ENCODE data around the gene LITAF.
"Not testable (repeated sequence)": the region's sequence is repeated elsewhere in the genome, so short reads cannot be mapped to it uniquely, and the experiment has no call there.

Gene LITAF

GRCh38 chr16:11583889-11584565 lies 2.7 kb downstream of the LITAF start:
- DNase-seq (ENCODE audit: insufficient read length, low spot score) (no peak), FAIRE-seq (no peak)
- no peak for TF ChIP-seq POLR2A (IDR thresholded peaks at IDR 0.05; ENCODE audit: low read depth, low read length)

GRCh38 chr16:11583166-11583565 lies 3.6 kb downstream of the LITAF start:
- no peak for FAIRE-seq
- no peak for TF ChIP-seq POLR2A (IDR thresholded peaks at IDR 0.05; ENCODE audit: low read depth, low read length)

GRCh38 chr16:11582157-11582814 lies 4.4 kb downstream of the LITAF start:
- no peak for FAIRE-seq

More at GRCh38 chr16:11583166-11583565, 3.6 kb downstream of the LITAF start:
- DNase-seq (ENCODE audit: insufficient read length, low spot score) = no peak

GRCh38 chr16:11581678-11582077 lies 5.0 kb downstream of the LITAF start:
- FAIRE-seq (no peak), DNase-seq (ENCODE audit: insufficient read length, low spot score) (no peak)
- no peak for TF ChIP-seq POLR2A (IDR thresholded peaks at IDR 0.05; ENCODE audit: low read depth, low read length)

More at GRCh38 chr16:11582157-11582814, 4.4 kb downstream of the LITAF start:
- no peak for DNase-seq (ENCODE audit: insufficient read length, low spot score)
- no peak for TF ChIP-seq POLR2A (IDR thresholded peaks at IDR 0.05; ENCODE audit: low read depth, low read length)

GRCh38 chr16:11580451-11581086 lies 6.2 kb downstream of the LITAF start:
- DNase-seq (ENCODE audit: insufficient read length, low spot score) = no peak
- no peak for TF ChIP-seq POLR2A (IDR thresholded peaks at IDR 0.05; ENCODE audit: low read depth, low read length)
- FAIRE-seq = no peak

GRCh38 chr16:11577290-11577660 lies 9.4 kb downstream of the LITAF start:
- FAIRE-seq = not testable (repeated sequence)

GRCh38 chr16:11576427-11577289 lies 10.1 kb downstream of the LITAF start:
- DNase-seq (ENCODE audit: insufficient read length, low spot score) (no peak), FAIRE-seq (no peak)
- no peak for TF ChIP-seq POLR2A (IDR thresholded peaks at IDR 0.05; ENCODE audit: low read depth, low read length)

More at GRCh38 chr16:11577290-11577660, 9.4 kb downstream of the LITAF start:
- not testable (repeated sequence) for DNase-seq (ENCODE audit: insufficient read length, low spot score)

GRCh38 chr16:11575223-11575589 lies 11.5 kb downstream of the LITAF start:
- FAIRE-seq = no peak
- TF ChIP-seq POLR2A (IDR thresholded peaks at IDR 0.05; ENCODE audit: low read depth, low read length) = no peak
- no peak for DNase-seq (ENCODE audit: insufficient read length, low spot score)

GRCh38 chr16:11572301-11572995 lies 14.3 kb downstream of the LITAF start:
- DNase-seq (ENCODE audit: insufficient read length, low spot score) (no peak), FAIRE-seq (no peak)
- TF ChIP-seq POLR2A (IDR thresholded peaks at IDR 0.05; ENCODE audit: low read depth, low read length) = no peak

GRCh38 chr16:11571549-11571948 lies 15.2 kb downstream of the LITAF start:
- DNase-seq (ENCODE audit: insufficient read length, low spot score) (no peak), FAIRE-seq (no peak)
- no peak for TF ChIP-seq POLR2A (IDR thresholded peaks at IDR 0.05; ENCODE audit: low read depth, low read length)

GRCh38 chr16:11570806-11571205 lies 15.9 kb downstream of the LITAF start:
- FAIRE-seq (no peak), DNase-seq (ENCODE audit: insufficient read length, low spot score) (no peak)
- no peak for TF ChIP-seq POLR2A (IDR thresholded peaks at IDR 0.05; ENCODE audit: low read depth, low read length)

GRCh38 chr16:11570258-11570657 lies 16.5 kb downstream of the LITAF start:
- DNase-seq (ENCODE audit: insufficient read length, low spot score) = no peak
- TF ChIP-seq POLR2A (IDR thresholded peaks at IDR 0.05; ENCODE audit: low read depth, low read length) = no peak
- no peak for FAIRE-seq

- DNase-seq (ENCODE audit: insufficient read length, low spot score) = no peak
- no peak for TF ChIP-seq POLR2A (IDR thresholded peaks at IDR 0.05; ENCODE audit: low read depth, low read length)
- no peak for FAIRE-seq
Measured at GRCh38 chr16:11566398-11566797, 20.3 kb downstream of the LITAF start.

All from H54 (cell line).